Retina (tissue), 1 donor: Measurements from ENCODE around the gene UBE4B.
"Not testable (repeated sequence)": the region's sequence is repeated elsewhere in the genome, so short reads cannot be mapped to it uniquely, and the experiment has no call there.

Source experiments
- DNase-seq: peaks from one replicate; pipeline ENCODE4 v3.0.0-alpha.2; 2016

Gene UBE4B

GRCh38 chr1:10213186-10213705, 180.5 kb downstream of the UBE4B start:
- no peak for DNase-seq

- no peak for DNase-seq
Measured at GRCh38 chr1:10216090-10216749, 183.5 kb downstream of the UBE4B start.

GRCh38 chr1:10217748-10218441, 185.1 kb downstream of the UBE4B start:
- DNase-seq = no peak

- no peak for DNase-seq
Measured at GRCh38 chr1:10220200-10220599, 187.4 kb downstream of the UBE4B start.

GRCh38 chr1:10220657-10221056, 187.9 kb downstream of the UBE4B start:
- DNase-seq = not testable (repeated sequence)

GRCh38 chr1:10225573-10225972, 192.8 kb downstream of the UBE4B start:
- DNase-seq = no peak

- no peak for DNase-seq
Measured at GRCh38 chr1:10228528-10228927, 195.8 kb downstream of the UBE4B start.

- no peak for DNase-seq
Measured at GRCh38 chr1:10229903-10230302, 197.1 kb downstream of the UBE4B start.
